Endothelial cell of umbilical vein (primary cell): Measurements from ENCODE around the gene UBAC1.

Experiments
- EZH2 ChIP-seq: IDR thresholded peaks from 2 replicates; pipeline ENCODE4 v1.6.1; 2012; ENCODE audit warnings: borderline replicate concordance, low read depth, mild to moderate bottlenecking, moderate library complexity, low read length, inconsistent platforms; ENCODE audit not compliant: severe bottlenecking
- POLR2A ChIP-seq: IDR thresholded peaks from 2 replicates; pipeline ENCODE4 v1.6.1; 2012; ENCODE audit warnings: low read depth, mild to moderate bottlenecking, control low read depth, low read length
- POLR2AphosphoS5 ChIP-seq: IDR thresholded peaks from 2 replicates; pipeline ENCODE4 v1.6.1; 2012; ENCODE audit warnings: low read depth, mild to moderate bottlenecking, control low read depth, low read length, moderate library complexity; ENCODE audit not compliant: insufficient read depth
- TF ChIP-seq, protein P1 (sequence below), 2 donors: IDR thresholded peaks; 1 replicate in 1 of 2; 2 replicates in 1 of 2; pipeline ENCODE4 v1.5.1; 2011; ENCODE audit warnings: low read length in 2 of 2, mild to moderate bottlenecking in 2 of 2, moderate library complexity in 2 of 2, control low read depth in 1 of 2, inconsistent platforms in 1 of 2, low read depth in 1 of 2; ENCODE audit not compliant: insufficient read depth in 1 of 2; ENCODE audit errors: extremely low read depth in 1 of 2
- TF ChIP-seq, protein P2 (sequence below): IDR thresholded peaks from 2 replicates; pipeline ENCODE4 v1.6.1; 2011; ENCODE audit not compliant: insufficient read depth, insufficient read length

GRCh38 chr9:135973277-135974219 lies 12.4 kb upstream of the UBAC1 start:
- TF ChIP-seq, protein P1, sequence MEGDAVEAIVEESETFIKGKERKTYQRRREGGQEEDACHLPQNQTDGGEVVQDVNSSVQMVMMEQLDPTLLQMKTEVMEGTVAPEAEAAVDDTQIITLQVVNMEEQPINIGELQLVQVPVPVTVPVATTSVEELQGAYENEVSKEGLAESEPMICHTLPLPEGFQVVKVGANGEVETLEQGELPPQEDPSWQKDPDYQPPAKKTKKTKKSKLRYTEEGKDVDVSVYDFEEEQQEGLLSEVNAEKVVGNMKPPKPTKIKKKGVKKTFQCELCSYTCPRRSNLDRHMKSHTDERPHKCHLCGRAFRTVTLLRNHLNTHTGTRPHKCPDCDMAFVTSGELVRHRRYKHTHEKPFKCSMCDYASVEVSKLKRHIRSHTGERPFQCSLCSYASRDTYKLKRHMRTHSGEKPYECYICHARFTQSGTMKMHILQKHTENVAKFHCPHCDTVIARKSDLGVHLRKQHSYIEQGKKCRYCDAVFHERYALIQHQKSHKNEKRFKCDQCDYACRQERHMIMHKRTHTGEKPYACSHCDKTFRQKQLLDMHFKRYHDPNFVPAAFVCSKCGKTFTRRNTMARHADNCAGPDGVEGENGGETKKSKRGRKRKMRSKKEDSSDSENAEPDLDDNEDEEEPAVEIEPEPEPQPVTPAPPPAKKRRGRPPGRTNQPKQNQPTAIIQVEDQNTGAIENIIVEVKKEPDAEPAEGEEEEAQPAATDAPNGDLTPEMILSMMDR (IDR thresholded peaks at IDR 0.05; ENCODE audit: extremely low read depth in 1 of 2, insufficient read depth in 1 of 2, low read depth in 1 of 2, low read length in 2 of 2): no peak
- TF ChIP-seq POLR2A (no peak), POLR2AphosphoS5 (no peak), EZH2 (no peak)
- TF ChIP-seq, protein P2, sequence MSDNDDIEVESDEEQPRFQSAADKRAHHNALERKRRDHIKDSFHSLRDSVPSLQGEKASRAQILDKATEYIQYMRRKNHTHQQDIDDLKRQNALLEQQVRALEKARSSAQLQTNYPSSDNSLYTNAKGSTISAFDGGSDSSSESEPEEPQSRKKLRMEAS: no peak
